ENCODE measurements around the gene C4BPA. TPM values are rescaled to one million over a fixed set of nuclear protein-coding genes. Genes with fewer than 3 reads are reported as not detected.

Gene C4BPA
- total and polyA plus RNA-seq, 10 of the 15 experiments (the other 5 are each of a cell fraction or from before 2014, with no cell fraction given) = 0.31 TPM; not detected in 9

GRCh38 chr1:207078578-207079132, 25.4 kb upstream of the C4BPA start:
- CTCF ChIA-PET = interaction anchor here (0.6 to 8.3 kb wide), 11 partner anchors 10 to 421 kb away, joined by 3 to 154 read pairs (median 3); partner anchors contain the start of genes C4BPB and PFKFB2
- Histone ChIP-seq H2AFZ (ENCODE audit: control insufficient read depth, low read depth, low read length) (no peak overlapping the region), H3K4me2 (ENCODE audit: control insufficient read depth, insufficient read depth) (no peak overlapping the region), H3K27me3 (replicated peaks in 1 of 2; ENCODE audit: control insufficient read depth in 2 of 2, insufficient read depth in 2 of 2, low read length in 1 of 2) (no peaks in the 10 kb centered on the region), H3K36me3 (ENCODE audit: control insufficient read depth in 2 of 2, insufficient read depth in 2 of 2, low read length in 1 of 2) (no peaks in the 10 kb centered on the region), H3K4me3 (no peak overlapping the region), H3K27ac (ENCODE audit: control insufficient read depth, insufficient read depth) (no peak overlapping the region), H3K9me3 (replicated peaks; ENCODE audit: control insufficient read depth, insufficient read depth, low read length) (no peaks in the 10 kb centered on the region), H4K20me1 (ENCODE audit: control insufficient read depth, insufficient read depth) (no peaks in the 10 kb centered on the region), H3K4me1 (ENCODE audit: control insufficient read depth, insufficient read depth, low read length) (no peaks in the 10 kb centered on the region), H3K79me2 (ENCODE audit: control insufficient read depth, insufficient read depth, low read length) (no peaks in the 10 kb centered on the region), H3K9ac (ENCODE audit: control insufficient read depth, insufficient read depth, low read length) (no peak overlapping the region)
- SMC1A ChIA-PET (ENCODE audit: uncharacterized antibody, unreplicated experiment) = interaction anchor here (0.6 to 7.3 kb wide), 13 partner anchors 10 to 420 kb away, joined by 3 to 65 read pairs (median 3); partner anchors contain the start of genes C4BPB and YOD1
- no TSS peak for BruUV-seq (replicated peaks)
- FAIRE-seq (no peak), ATAC-seq (no peak), DNase-seq (ENCODE audit: low read depth, low spot score) (no peak)
- POLR2A ChIA-PET = interaction anchor here (0.6 kb wide), 1 partner anchor 533 kb away, joined by 3 read pairs; no protein-coding TSS in a partner anchor
- TF ChIP-seq HDAC2 (IDR thresholded peaks at IDR 0.05) = no peak
- TF ChIP-seq, protein P1, sequence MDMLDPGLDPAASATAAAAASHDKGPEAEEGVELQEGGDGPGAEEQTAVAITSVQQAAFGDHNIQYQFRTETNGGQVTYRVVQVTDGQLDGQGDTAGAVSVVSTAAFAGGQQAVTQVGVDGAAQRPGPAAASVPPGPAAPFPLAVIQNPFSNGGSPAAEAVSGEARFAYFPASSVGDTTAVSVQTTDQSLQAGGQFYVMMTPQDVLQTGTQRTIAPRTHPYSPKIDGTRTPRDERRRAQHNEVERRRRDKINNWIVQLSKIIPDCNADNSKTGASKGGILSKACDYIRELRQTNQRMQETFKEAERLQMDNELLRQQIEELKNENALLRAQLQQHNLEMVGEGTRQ (IDR thresholded peaks at IDR 0.05; ENCODE audit: borderline replicate concordance, low read depth, low read length) = no peak
- TF ChIP-seq, protein P2, sequence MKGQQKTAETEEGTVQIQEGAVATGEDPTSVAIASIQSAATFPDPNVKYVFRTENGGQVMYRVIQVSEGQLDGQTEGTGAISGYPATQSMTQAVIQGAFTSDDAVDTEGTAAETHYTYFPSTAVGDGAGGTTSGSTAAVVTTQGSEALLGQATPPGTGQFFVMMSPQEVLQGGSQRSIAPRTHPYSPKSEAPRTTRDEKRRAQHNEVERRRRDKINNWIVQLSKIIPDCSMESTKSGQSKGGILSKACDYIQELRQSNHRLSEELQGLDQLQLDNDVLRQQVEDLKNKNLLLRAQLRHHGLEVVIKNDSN (IDR thresholded peaks at IDR 0.05; ENCODE audit: borderline replicate concordance, extremely low read length, insufficient read depth, low read depth, low read length) = no peak
- TF ChIP-seq NR2C2 (IDR thresholded peaks at IDR 0.05; ENCODE audit: borderline replicate concordance, control insufficient read depth, insufficient read length, low read depth) = no peak
- RAD21 ChIA-PET (ENCODE audit: unreplicated experiment) = interaction anchor here (1.3 to 2.1 kb wide), 3 partner anchors 26 to 421 kb away, joined by 3 to 7 read pairs (median 5); partner anchors contain the start of gene PFKFB2
- in situ Hi-C loops (cut with MboI) = loop anchor here (5.0 kb wide), 1 partner anchor 329 kb away; no protein-coding TSS in a partner anchor
- intact Hi-C loops (cut with micrococcal nuclease; ENCODE audit: unreplicated experiment) = loop anchor here (1.0 to 5.0 kb wide), 3 partner anchors 36 to 95 kb away; no protein-coding TSS in a partner anchor
- WGBS (ENCODE audit: insufficient coverage, insufficient replicate concordance, low lambda C conversion rate, missing lambda C conversion rate) = 61% methylated on average over 11 of the region's 11 CpGs
